HG02763 (cell line): ENCODE measurements around the gene SELENOK.

ENCODE experiments used
- ATAC-seq: cut with Tn5 transposase; IDR thresholded peaks from one replicate; pipeline ENCODE4 v1.9.1; 2021; ENCODE audit warnings: mild to moderate bottlenecking, moderate library complexity; ENCODE audit not compliant: unreplicated experiment

Gene SELENOK

DNA sequence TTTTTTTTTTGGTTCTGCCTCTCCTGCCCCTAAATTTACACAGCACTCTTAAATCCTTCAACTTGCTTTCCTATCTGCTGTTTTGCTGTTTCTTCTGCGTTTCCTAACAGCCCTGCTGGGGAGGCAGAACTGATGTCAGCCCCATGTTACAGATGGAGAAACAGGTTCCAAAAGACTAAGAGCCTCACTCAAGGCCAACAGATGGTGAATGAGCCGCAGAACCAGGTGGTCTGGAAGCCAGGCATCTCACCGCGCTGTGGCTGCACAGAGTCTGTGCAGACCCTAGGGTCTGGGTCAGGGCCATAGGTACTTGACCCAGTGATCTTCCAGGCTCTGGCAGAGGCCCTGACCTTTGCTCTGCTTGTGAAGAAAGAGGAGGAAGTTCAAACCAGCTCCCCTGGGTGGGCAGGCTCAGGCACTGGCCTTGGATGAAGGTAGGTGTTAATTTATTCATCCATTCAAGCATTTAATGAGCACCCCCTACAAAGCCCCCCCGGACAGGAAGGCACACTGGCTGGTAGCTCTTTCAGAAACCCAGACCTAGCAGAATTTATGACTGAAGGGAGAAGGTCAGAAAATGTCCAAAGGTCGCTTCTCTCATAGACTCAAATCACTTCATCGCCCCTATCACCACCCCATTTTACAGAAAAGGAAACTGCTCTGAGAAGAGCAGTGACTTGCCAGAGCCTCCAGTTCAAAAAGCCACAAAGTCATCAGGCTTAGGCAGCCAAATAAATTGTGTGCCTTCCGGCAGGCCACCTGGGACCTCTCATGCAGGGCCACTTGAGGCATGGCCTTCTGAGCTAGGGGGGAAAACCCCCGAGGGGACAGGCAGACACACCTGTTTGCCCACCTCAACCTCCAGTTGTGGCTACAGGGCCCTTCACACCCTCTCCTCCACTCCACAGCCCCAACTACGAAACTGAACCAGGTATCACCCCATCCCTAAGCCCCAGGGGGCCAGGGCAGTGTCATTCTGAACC is 48.2 kb downstream of the SELENOK start:
- peak; percentile 42 for ATAC-seq

DNA sequence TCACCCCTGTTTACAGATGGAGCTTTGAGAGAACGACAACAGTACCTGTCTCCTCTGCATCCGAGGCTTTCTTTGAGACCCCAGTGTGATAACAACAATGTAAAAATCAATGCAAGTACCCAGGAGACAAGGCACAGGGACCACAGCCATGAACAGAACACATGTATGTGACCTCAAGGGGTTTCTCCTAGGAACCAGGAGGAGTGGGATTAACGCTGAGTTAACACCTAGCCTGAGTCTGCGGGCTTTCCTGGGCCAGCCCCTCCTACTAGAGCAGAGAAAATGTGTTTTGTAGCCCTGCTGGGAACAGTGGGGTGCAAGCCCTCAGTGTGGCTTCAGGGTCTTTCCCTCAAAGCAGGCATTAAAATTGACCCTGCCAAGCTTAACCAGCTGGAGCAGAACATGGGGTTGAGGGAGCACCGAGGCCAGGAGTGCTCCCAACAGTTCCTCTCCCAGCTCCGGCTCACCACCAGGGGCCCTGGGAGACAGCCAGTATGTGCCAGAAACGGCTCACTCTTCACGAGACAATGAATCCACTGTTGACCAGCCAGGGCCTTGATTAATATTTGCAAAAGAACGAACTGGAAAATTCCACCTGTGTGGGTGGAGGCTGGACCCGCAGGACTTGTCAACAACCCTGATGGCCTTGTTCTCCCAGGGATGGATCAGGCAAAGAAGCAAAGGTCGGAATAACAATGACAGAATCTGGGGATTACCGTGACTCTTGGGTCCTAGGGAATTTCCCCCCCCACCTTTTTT is 49.0 kb downstream of the SELENOK start:
- no peak for ATAC-seq

DNA sequence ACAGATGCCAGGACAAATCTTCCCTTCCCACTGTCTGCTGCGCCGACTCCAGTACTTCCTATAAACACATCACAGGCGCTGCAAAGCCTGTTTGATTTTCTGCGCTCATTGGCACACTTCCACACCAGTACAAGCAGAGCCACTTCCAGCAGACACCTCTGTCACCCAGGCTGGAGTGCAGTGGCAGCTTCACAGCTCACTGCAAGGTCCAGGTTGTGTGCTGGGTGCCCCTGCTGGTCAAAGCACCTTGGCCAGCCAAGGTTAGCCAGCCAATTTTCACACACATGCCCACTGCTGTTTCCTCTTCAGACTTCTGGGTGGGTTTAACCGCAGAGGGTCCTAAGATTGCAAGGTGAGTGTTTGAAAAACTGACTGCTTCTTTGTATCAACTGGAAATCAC is 50.4 kb downstream of the SELENOK start:
- no peak for ATAC-seq

DNA sequence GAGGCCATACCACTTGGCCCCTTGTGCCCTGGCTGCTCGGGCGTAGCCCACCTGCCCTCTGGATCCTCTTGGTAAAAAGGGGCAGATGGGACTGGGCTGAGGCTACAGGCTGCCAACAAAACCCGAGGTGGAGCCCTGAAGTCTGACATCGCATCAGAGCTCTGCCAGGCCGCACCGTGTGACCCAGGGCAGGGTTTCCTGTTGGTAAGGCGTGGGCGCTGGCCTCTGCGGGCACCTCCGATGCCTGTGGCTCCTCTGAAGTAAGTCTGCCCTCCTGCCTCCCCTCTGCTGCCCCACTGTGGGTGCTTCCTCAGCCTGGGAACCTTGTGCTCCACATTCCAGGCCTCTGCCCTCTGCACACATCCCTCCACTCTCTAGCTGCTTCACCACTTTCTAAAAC is 54.3 kb downstream of the SELENOK start:
- no peak for ATAC-seq

DNA sequence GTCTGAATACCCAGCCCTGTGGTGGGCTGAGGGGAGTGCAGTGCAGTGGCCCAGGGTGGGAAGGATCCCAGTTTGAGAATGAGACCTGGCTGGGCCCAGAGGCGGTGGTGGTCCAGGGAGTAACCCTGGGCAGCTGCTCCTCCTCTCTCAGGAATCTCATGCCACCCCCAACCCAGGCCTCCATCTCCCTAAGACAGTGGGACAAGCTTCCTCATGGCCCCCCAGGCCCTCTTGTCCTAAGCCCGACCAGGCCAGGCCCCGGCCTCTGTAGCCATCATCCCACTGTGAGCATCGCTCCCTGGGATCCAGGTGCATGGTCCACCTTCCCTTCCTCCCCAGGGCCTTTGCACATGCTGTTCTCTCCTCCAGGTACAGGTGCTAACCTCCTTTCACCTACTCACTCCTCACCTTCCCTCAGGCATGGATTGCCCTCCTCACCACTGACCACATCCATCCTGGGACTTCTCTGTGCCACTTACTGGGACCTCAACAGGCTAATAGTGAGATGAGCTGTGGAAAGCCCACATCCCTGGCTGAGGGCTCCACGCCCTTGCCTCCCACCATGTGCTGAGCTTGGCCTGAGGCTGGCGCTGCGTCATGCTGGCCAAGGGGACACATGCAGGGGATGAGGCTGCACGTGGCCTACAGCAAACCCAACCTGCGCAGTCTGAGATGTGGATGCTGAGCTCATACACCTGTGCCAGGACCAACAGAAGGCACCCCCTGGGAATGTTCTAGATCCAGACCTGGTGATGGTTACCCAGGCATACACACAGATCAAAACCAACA is 55.4 kb downstream of the SELENOK start:
- ATAC-seq = no peak

DNA sequence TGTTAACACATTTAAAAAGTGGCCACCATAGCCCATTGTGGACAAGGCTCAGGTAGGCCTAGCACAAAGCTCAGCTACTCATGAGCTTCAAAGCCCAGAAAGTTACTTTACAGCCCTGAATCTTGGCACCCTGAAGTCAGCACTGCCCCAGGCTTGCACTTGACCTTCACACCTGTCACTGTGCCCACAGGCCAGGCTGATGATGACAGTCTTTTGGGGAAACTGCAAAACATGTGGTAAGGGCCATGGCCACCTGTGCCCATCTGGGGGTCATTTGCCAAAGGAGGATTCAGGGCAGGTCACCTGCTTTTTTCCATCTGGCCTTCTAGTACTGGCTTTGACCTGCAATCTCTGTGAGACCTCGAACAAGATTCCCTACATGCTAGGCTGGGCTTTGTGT is 56.4 kb downstream of the SELENOK start:
- no peak for ATAC-seq

DNA sequence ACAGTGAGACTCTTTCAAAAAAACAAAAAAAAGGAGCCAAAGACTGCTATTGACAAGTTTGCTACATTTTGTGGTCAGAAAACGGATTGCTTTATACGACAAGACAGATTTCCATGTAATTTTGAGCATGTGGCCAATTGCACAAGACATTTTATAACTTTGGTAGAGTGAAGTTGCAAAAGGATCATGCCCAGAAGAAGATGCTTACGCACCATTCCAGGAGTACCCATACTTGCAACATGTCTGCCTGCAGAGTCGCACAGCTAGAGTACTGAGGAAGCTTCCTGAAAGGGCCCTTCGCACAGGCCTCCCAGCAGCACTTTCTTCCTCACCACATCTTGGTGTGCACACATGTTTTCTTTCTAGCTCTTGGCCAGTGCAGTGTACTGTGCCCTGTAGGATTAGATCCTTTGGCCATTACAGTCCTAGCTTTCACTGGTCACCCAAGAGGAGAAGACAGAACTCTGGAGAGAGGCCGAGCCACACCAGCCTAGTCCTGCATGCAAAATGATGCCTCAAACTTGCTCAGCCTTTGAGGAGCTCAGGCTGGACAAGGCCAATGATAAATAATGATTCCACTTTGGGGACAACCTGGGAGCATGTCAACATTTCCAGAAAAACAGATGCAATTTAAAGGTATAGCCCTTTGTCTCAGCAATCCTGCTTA is 57.1 kb downstream of the SELENOK start:
- no peak for ATAC-seq
